Measurements from ENCODE around the gene TBKBP1. TPM values are rescaled to one million over a fixed set of nuclear protein-coding genes. Genes with fewer than 3 reads are reported as not detected.

Gene TBKBP1
- total RNA-seq, 1 experiment from 2014 or later, result 9.0 TPM

DNA sequence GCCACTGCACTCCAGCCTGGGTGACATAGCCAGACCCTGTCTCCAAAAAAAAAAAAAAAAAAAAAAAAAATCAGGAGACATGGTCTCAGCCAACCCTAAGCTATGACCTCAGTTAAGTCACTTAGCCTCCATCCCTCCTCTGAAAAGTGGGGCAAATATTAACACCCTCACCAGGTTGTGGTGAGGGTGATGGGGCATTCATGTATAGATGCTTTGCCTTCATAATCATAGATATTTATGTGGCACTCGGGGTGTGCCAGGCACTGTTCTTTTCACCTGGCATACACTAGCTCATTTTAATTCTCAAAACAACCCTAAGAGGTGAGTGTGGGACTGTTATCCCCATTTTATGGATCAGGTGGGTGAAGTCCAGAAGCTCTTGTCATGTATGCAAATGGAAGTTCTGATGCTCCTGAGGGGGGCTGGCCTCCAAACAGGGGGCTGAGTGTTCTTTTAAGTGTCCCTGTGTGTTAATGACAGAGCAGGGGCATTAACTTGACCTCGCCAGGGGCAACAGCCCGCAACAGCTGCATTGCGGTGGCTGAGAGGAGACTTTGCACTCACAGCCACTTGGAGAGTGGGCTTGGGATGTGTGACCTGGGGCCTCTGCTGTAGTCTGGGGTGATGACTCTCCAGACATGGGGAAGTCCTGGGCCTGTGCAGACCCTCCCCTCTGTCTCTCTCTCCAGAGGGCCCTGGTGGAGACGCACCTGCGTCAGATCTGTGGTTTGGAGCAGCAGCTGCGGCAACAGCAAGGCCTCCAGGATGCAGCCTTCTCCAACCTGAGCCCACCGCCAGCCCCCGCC lies 4.1 kb downstream of the TBKBP1 start:
- Histone ChIP-seq H3K27me3 (ENCODE audit: low read length) (no peaks in the 10 kb centered on the region), H3K27ac (ENCODE audit: low read length) (no peak overlapping the region), H3K4me3 (ENCODE audit: low read length) (no peak overlapping the region), H3K4me1 (ENCODE audit: insufficient read depth, low read length) (peaks cover 12% of the 10 kb centered on the region; the same call in 1 of the 2 replicates), H3K9ac (ENCODE audit: low read length) (no peak overlapping the region), H3K9me2 (replicated peaks; ENCODE audit: low read length) (no peaks in the 10 kb centered on the region), H3K79me2 (ENCODE audit: low read length) (no peaks in the 10 kb centered on the region), H3K36me3 (ENCODE audit: low read depth, low read length) (no peaks in the 10 kb centered on the region), H3K9me3 (ENCODE audit: low read length) (no peaks in the 10 kb centered on the region), H3K4me2 (ENCODE audit: low read length) (no peak overlapping the region), H2AFZ (ENCODE audit: low read length) (no peak overlapping the region), H4K20me1 (ENCODE audit: low read length) (no peaks in the 10 kb centered on the region), H3F3A (ENCODE audit: low read length, unreplicated experiment) (no peaks in the 10 kb centered on the region)
- DNase-seq, result no peak
- TF ChIP-seq EZH2phosphoT487 (IDR thresholded peaks at IDR 0.05; ENCODE audit: borderline replicate concordance, low read length) (no peak), CTCF (conservative IDR thresholded peaks at IDR 0.05; ENCODE audit: low read depth, low read length) (no peak), EZH2 (IDR thresholded peaks at IDR 0.05; ENCODE audit: low read length, unreplicated experiment) (no peak)
- no peak for ATAC-seq
- intact Hi-C loops (cut with micrococcal nuclease), result no loop called here
- ChIA-PET POLR2A (ENCODE audit: unreplicated experiment) (no interaction called here), CTCF (interaction anchor here (0.6 to 1.0 kb wide), 3 partner anchors 10 to 144 kb away, joined by 3 to 11 read pairs (median 3); no protein-coding TSS in a partner anchor)
- BruUV-seq (replicated peaks), result no TSS peak

DNA sequence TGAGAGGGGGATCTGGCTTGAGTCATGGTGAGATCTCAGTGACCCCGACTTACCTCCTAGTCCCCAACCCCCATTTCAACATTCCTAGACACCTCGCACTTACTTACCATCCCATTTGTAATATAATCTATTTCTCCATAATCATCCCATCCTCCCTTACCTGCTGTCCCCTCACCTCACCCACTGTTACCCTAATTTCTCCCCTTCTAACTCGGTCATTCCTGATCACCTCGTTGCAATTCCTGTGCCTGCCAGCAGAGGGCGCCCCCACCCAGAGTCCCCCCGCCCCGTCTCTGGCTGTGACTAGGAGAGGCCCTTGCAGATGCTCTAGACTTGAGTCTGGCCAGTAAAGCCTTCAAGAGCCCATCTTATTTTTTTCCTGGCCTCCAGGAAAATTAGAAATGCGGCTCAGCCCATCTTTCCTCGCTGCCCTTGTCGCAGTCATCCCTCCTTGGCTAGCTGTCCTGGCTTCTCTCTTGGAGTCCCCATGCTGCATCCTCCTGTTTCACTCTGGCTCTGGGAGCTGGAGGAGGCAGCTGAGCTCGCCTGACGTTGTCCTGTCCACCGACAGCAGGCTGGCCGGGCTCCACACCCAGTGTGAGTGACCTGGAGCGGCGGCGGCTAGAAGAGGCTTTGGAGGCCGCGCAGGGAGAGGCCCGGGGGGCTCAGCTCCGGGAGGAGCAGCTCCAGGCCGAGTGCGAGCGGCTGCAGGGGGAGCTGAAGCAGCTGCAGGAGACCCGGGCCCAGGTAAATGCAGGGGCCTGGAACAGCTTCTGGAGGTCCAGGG lies 5.0 kb downstream of the TBKBP1 start:
- no peak overlapping the region for H3K9ac ChIP-seq (ENCODE audit: low read length)
- intact Hi-C loops (cut with micrococcal nuclease), result loop anchor here (1.0 kb wide), 1 partner anchor 103 kb away; no protein-coding TSS in a partner anchor
- H3K27me3 ChIP-seq (ENCODE audit: low read length), result no peaks in the 10 kb centered on the region
- no peak overlapping the region for H2AFZ ChIP-seq (ENCODE audit: low read length)
- DNase-seq, result peak; percentile 75
- no peaks in the 10 kb centered on the region for H3K9me3 ChIP-seq (ENCODE audit: low read length)
- ATAC-seq, result peak; percentile 26
- no peak for TF ChIP-seq EZH2phosphoT487 (IDR thresholded peaks at IDR 0.05; ENCODE audit: borderline replicate concordance, low read length)
- TF ChIP-seq CTCF (conservative IDR thresholded peaks at IDR 0.05; ENCODE audit: low read depth, low read length), result peak; percentile 99
- ChIA-PET CTCF (interaction anchor here (0.5 to 0.9 kb wide), 2 partner anchors 43 to 89 kb away, joined by 5 to 6 read pairs; no protein-coding TSS in a partner anchor), POLR2A (ENCODE audit: unreplicated experiment) (no interaction called here)
- H4K20me1 ChIP-seq (ENCODE audit: low read length), result no peaks in the 10 kb centered on the region
- BruUV-seq (replicated peaks), result no TSS peak
- no peak overlapping the region for H3K4me3 ChIP-seq (ENCODE audit: low read length)
- H3K4me1 ChIP-seq (ENCODE audit: insufficient read depth, low read length), result peaks cover 7% of the 10 kb centered on the region; the same call in 1 of the 2 replicates
- no peak overlapping the region for H3K27ac ChIP-seq (ENCODE audit: low read length)
- no peaks in the 10 kb centered on the region for H3K79me2 ChIP-seq (ENCODE audit: low read length)
- no peaks in the 10 kb centered on the region for H3F3A ChIP-seq (ENCODE audit: low read length, unreplicated experiment)
- H3K4me2 ChIP-seq (ENCODE audit: low read length), result no peak overlapping the region
- H3K9me2 ChIP-seq (replicated peaks; ENCODE audit: low read length), result no peaks in the 10 kb centered on the region
- no peaks in the 10 kb centered on the region for H3K36me3 ChIP-seq (ENCODE audit: low read depth, low read length)

All from PC-3 (cell line).